Central memory CD8-positive, alpha-beta T cell (primary cell): ENCODE results near the gene PON3.

ENCODE experiments used
- ATAC-seq: fragments of 150-1000 bp; cut with Tn5 transposase; replicated peaks from 2 replicates; pipeline ENCODE4 v1.10.0; 2022; ENCODE audit warnings: mild to moderate bottlenecking, moderate FRiP score, moderate number of reproducible peaks; ENCODE audit not compliant: poor library complexity, severe bottlenecking; ENCODE audit errors: extremely low read depth
- DNase-seq, 2 donors: peaks; one replicate each; pipeline ENCODE4 v3.0.0; 2021; ENCODE audit warnings: low spot score in 2 of 2
- H3K27ac Mint-ChIP-seq: one replicate; pipeline ENCODE4 v1.8.0; 2022; ENCODE audit warnings: low read depth, mild to moderate bottlenecking, moderate library complexity, mixed read lengths
- H3K27me3 Mint-ChIP-seq: one replicate; pipeline ENCODE4 v1.8.0; 2022; ENCODE audit warnings: mixed read lengths
- H3K36me3 Mint-ChIP-seq: one replicate; pipeline ENCODE4 v1.8.0; 2022; ENCODE audit warnings: mild to moderate bottlenecking, moderate library complexity, mixed read lengths; ENCODE audit not compliant: insufficient read depth
- H3K4me1 Mint-ChIP-seq: one replicate; pipeline ENCODE4 v1.8.0; 2022; ENCODE audit warnings: mixed read lengths
- H3K4me3 Mint-ChIP-seq: one replicate; pipeline ENCODE4 v1.8.0; 2022; ENCODE audit warnings: mild to moderate bottlenecking, moderate library complexity, mixed read lengths
- H3K9me3 Mint-ChIP-seq: one replicate; pipeline ENCODE4 v1.8.0; 2022; ENCODE audit warnings: mixed read lengths

PON3 gene

GRCh38 chr7:95429241-95429990 is 33.2 kb upstream of the PON3 start:
- Mint-ChIP-seq H3K27me3 (no peaks in the 10 kb centered on the region), H3K4me3 (no peak overlapping the region), H3K27ac (no peak overlapping the region), H3K36me3 (peaks cover 1% of the 10 kb centered on the region), H3K9me3 (no peaks in the 10 kb centered on the region), H3K4me1 (peaks cover 5% of the 10 kb centered on the region)
- ATAC-seq, result no peak
- DNase-seq, result no peak

DNA sequence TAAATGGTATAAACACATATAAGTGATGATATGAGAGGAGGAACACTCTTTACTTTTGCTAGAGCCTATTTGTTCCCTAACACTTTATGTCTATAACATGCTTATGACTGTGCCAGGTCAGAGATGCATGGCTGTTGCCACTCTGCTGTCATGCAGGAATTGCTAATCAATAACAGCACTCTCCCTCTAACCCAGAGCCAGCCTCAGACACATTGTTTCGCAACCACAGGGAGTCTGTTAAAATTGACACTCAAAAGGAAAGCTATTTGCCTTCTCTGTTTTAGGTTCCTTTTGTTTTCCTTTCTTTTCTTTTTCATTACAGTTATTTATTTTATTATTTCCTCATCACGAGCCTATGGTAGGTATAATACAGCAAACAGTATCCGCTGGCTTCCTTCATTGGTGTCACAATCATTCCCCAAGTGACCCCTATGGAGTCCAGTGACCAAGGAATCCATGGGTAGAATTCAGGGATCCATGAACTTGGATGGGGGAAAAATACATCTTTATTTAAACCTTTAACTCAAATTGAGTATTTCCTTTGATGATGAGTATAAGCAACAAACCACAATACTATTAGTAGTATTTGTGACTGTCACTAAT is 31.8 kb upstream of the PON3 start:
- Mint-ChIP-seq H3K4me1 (no peaks in the 10 kb centered on the region), H3K27me3 (no peaks in the 10 kb centered on the region), H3K9me3 (no peaks in the 10 kb centered on the region), H3K27ac (no peak overlapping the region), H3K4me3 (no peak overlapping the region), H3K36me3 (peaks cover 1% of the 10 kb centered on the region)
- ATAC-seq (no peak), DNase-seq (no peak)

DNA sequence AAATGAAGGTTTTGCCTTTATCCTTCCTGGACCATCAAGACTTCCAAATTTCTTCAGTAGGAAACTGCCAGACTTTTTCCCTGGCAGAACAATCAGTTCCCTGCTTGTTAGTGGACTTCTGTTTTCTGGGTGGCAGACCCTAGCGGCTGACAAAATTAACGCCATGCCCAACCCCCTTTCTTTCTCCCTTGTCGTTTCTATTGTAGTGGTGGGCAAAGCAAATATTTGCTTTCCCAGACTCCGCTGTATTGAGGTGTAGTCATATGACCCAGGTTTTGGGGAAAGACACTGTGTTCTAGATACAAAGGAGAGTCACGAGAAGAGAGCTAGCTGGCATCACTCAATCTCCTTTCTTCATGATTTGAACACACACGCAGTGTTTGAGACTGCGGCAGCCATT is 31.0 kb upstream of the PON3 start:
- no peak overlapping the region for H3K27ac Mint-ChIP-seq
- ATAC-seq (no peak), DNase-seq (no peak)
- H3K4me3 Mint-ChIP-seq, result no peak overlapping the region
- no peaks in the 10 kb centered on the region for H3K4me1 Mint-ChIP-seq
- no peaks in the 10 kb centered on the region for H3K27me3 Mint-ChIP-seq
- no peaks in the 10 kb centered on the region for H3K9me3 Mint-ChIP-seq
- H3K36me3 Mint-ChIP-seq, result peaks cover 3% of the 10 kb centered on the region

DNA sequence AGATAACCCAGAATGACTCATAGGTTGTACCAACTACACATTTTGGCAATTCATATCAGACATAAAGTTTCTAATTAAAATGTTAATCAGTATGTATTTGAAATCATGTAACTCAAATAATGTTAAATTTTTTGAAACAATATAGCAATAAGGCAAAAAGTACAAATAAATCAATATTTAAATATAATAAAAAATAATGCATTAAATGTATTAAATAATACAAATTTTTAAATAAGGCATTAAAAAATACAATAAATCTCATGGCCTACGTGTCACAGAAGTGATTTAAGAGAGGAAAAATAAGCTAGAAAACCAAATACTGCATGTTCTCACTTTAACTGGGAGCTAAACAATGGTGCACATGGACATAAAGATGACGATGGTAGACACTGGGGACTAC is 29.5 kb upstream of the PON3 start:
- DNase-seq, result no peak
- no peak overlapping the region for H3K4me3 Mint-ChIP-seq
- H3K9me3 Mint-ChIP-seq, result no peaks in the 10 kb centered on the region
- H3K4me1 Mint-ChIP-seq, result no peaks in the 10 kb centered on the region
- H3K36me3 Mint-ChIP-seq, result peaks cover 3% of the 10 kb centered on the region
- ATAC-seq, result no peak
- no peak overlapping the region for H3K27ac Mint-ChIP-seq
- H3K27me3 Mint-ChIP-seq, result no peaks in the 10 kb centered on the region

DNA sequence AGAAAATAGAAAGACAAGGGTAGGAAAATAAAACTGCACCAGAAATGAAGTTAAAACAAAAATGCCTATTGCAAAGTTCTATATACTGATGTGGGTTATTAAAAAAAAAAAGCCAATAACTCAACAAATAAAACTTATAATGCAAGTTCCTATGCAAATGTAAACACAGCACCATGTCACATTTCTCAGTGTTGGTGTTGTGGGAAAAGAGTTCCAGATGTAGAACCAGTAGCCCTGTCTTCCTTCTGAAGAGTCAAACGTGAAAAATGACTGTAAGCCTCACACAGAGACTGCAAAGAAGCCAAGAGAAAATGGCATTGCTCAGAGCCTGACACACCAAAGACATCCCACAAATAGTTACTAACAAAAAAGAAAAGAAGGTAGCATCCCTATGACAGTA is 28.5 kb upstream of the PON3 start:
- Mint-ChIP-seq H3K27ac (no peak overlapping the region), H3K4me3 (no peak overlapping the region), H3K9me3 (no peaks in the 10 kb centered on the region), H3K4me1 (no peaks in the 10 kb centered on the region), H3K27me3 (no peaks in the 10 kb centered on the region), H3K36me3 (peaks cover 2% of the 10 kb centered on the region)
- ATAC-seq (no peak), DNase-seq (no peak)

GRCh38 chr7:95421847-95422444 is 25.8 kb upstream of the PON3 start:
- Mint-ChIP-seq H3K36me3 (peaks cover 2% of the 10 kb centered on the region), H3K27ac (no peak overlapping the region), H3K27me3 (no peaks in the 10 kb centered on the region), H3K4me3 (no peak overlapping the region), H3K9me3 (no peaks in the 10 kb centered on the region), H3K4me1 (no peaks in the 10 kb centered on the region)
- no peak for ATAC-seq
- no peak for DNase-seq

GRCh38 chr7:95421000-95421846 is 25.0 kb upstream of the PON3 start:
- Mint-ChIP-seq H3K4me1 (no peaks in the 10 kb centered on the region), H3K9me3 (no peaks in the 10 kb centered on the region), H3K27ac (no peak overlapping the region), H3K36me3 (peaks cover 2% of the 10 kb centered on the region), H3K27me3 (no peaks in the 10 kb centered on the region), H3K4me3 (no peak overlapping the region)
- no peak for DNase-seq
- no peak for ATAC-seq

GRCh38 chr7:95412075-95412474 is 15.9 kb upstream of the PON3 start:
- H3K9me3 Mint-ChIP-seq, result no peaks in the 10 kb centered on the region
- DNase-seq, result no peak
- no peaks in the 10 kb centered on the region for H3K27me3 Mint-ChIP-seq
- no peak overlapping the region for H3K27ac Mint-ChIP-seq
- no peak overlapping the region for H3K4me3 Mint-ChIP-seq
- H3K36me3 Mint-ChIP-seq, result peaks cover 14% of the 10 kb centered on the region
- ATAC-seq, result no peak
- H3K4me1 Mint-ChIP-seq, result no peaks in the 10 kb centered on the region

- no peaks in the 10 kb centered on the region for H3K27me3 Mint-ChIP-seq
These were observed 15.5 kb upstream of the PON3 start for GRCh38 chr7:95411666-95412065.

GRCh38 chr7:95411036-95411435 is 14.9 kb upstream of the PON3 start:
- ATAC-seq (no peak), DNase-seq (no peak)
- H3K4me1 Mint-ChIP-seq, result no peaks in the 10 kb centered on the region
- peaks cover 14% of the 10 kb centered on the region for H3K36me3 Mint-ChIP-seq
- H3K27ac Mint-ChIP-seq, result no peak overlapping the region
- no peaks in the 10 kb centered on the region for H3K9me3 Mint-ChIP-seq
- no peaks in the 10 kb centered on the region for H3K27me3 Mint-ChIP-seq
- no peak overlapping the region for H3K4me3 Mint-ChIP-seq

More at GRCh38 chr7:95411666-95412065, 15.5 kb upstream of the PON3 start:
- H3K4me1 Mint-ChIP-seq, result no peaks in the 10 kb centered on the region
- no peak overlapping the region for H3K4me3 Mint-ChIP-seq
- no peak overlapping the region for H3K27ac Mint-ChIP-seq
- DNase-seq, result no peak
- H3K36me3 Mint-ChIP-seq, result peaks cover 14% of the 10 kb centered on the region
- no peak for ATAC-seq
- H3K9me3 Mint-ChIP-seq, result no peaks in the 10 kb centered on the region

DNA sequence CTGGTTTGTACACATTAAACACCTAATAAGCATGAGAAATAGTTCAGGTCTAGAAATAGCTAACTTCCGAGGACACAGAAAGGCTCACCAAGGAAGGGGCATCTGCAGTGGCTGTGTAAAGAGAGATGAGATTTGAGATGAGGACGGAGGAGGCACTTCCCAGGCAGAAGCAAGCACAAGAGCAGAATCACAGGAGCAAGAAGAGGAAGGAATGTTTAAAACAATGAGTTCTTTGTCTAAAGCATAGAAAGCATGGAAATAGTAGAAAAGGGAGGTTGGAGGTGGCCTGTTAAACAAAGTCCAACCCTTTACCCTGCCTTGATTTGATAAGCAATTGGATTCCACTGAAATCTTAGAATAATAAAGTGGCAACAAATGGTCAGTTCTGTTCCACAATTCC is 11.6 kb upstream of the PON3 start:
- H3K4me1 Mint-ChIP-seq, result no peaks in the 10 kb centered on the region
- ATAC-seq (no peak), DNase-seq (no peak)
- H3K9me3 Mint-ChIP-seq, result no peaks in the 10 kb centered on the region
- H3K27me3 Mint-ChIP-seq, result no peaks in the 10 kb centered on the region
- peaks cover 14% of the 10 kb centered on the region for H3K36me3 Mint-ChIP-seq
- no peak overlapping the region for H3K4me3 Mint-ChIP-seq
- no peak overlapping the region for H3K27ac Mint-ChIP-seq

DNA sequence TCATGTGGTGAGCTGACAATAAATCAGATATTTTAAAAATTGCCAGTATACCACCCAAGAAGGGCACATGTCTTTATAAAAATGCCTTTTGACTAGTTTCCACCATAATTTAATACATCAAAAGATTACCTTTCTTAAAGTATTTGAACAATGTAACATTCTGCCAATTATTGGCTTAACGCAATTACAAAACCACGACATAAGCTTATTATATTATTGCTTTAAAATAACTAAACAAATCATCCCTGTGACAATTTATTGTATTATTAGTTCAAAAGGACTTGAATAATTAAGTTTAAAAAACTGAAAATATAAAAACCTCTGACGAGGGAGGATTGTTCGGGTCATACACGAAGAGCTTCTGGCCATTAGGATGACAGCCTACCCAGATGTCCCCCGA is 9.6 kb upstream of the PON3 start:
- Mint-ChIP-seq H3K36me3 (peaks cover 14% of the 10 kb centered on the region), H3K27ac (no peak overlapping the region), H3K4me3 (no peak overlapping the region), H3K4me1 (no peaks in the 10 kb centered on the region), H3K9me3 (no peaks in the 10 kb centered on the region), H3K27me3 (no peaks in the 10 kb centered on the region)
- ATAC-seq, result no peak
- no peak for DNase-seq
